Lower leg skin (tissue), 3 donors: ENCODE results near the gene SLC8A1.

Experiments used
- CTCF ChIP-seq, 3 donors: fragments of 450-650 bp; IDR thresholded peaks; one replicate each; pipeline ENCODE4 v1.5.1; 2016; ENCODE audit warnings: antibody characterized with exemption in 3 of 3, mild to moderate bottlenecking in 3 of 3, moderate library complexity in 2 of 3
- POLR2A ChIP-seq, 2 donors: fragments of 450-650 bp; IDR thresholded peaks; one replicate each; pipeline ENCODE4 v1.6.1; 2016 to 2017; ENCODE audit warnings: antibody characterized with exemption in 2 of 2, mild to moderate bottlenecking in 1 of 2, moderate library complexity in 1 of 2

DNA sequence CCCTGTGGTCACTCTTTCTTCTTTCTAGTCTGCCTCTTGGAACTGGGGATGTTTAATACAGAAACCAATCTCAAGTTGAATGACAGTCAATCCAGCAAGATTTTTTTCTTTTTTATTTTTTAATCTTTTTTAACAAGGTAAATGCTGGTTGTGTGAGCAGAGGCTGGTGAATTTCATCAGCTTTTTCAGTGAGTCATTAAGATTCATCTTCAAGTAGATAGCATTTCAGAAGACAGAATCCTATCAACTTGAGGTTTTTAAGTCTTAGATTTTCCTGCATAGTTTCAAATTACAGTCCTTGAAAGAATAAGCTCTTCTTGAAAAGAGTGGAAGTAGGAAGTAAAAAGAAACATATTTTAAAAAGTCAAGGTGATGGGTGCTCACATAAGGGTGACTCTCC is 12.4 kb downstream of the SLC8A1 start:
- TF ChIP-seq CTCF (IDR thresholded peaks at IDR 0.05), result no peak
- TF ChIP-seq POLR2A (IDR thresholded peaks at IDR 0.05), result no peak
